ENCODE measurements around the gene FAM13B. TPM values are rescaled to one million over a fixed set of nuclear protein-coding genes. Genes with fewer than 3 reads are reported as not detected.
A peak's percentile ranks its signal among the peaks of the same experiment; 100 is the strongest.

FAM13B gene
- total and polyA plus RNA-seq, 10 of the 15 experiments (the other 5 are each of a cell fraction or from before 2014, with no cell fraction given) = 3.6 to 30.0 (median 20.3) TPM

GRCh38 chr5:138029944-138030343, 2.9 kb downstream of the FAM13B start (continued):
- TF ChIP-seq CUX1 (IDR thresholded peaks at IDR 0.05; ENCODE audit: insufficient replicate concordance, low read depth, low read length) = no peak

DNA sequence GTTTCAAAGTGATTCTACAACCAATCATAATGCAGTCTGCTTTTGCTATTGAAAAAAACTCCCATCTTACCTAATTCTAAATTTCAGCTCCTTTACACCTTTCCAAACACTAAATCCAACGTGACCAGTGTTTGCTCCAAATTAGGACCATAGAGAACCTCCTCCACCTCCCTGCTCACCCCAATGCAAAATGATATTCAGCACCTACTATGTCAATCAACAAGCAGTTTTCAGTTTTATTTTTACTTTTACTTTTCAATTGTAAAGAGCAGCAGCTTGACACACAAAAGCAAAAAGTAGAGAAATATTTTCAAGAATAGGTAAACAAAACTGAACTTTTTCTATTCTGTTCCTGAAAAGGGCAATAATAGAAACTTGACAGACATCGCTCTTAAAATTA, 3.4 kb downstream of the FAM13B start:
- DNase-seq (ENCODE audit: low read depth, low spot score) (no peak), FAIRE-seq (no peak), ATAC-seq (no peak)
- POLR2A ChIA-PET = interaction anchor here (0.5 to 3.1 kb wide), 12 partner anchors 11 to 392 kb away, joined by 3 to 10 read pairs (median 4); partner anchors contain the start of gene PKD2L2
- Histone ChIP-seq H3K9me3 (replicated peaks; ENCODE audit: control insufficient read depth, insufficient read depth, low read length) (peaks cover 6% of the 10 kb centered on the region; the same call in 2 of the 3 replicates), H3K27ac (ENCODE audit: control insufficient read depth, insufficient read depth) (peak overlapping the region; percentile 68), H3K4me1 (ENCODE audit: control insufficient read depth, insufficient read depth, low read length) (peaks cover 13% of the 10 kb centered on the region), H4K20me1 (ENCODE audit: control insufficient read depth, insufficient read depth) (no peaks in the 10 kb centered on the region), H2AFZ (ENCODE audit: control insufficient read depth, low read depth, low read length) (no peak overlapping the region), H3K27me3 (replicated peaks in 1 of 2; ENCODE audit: control insufficient read depth in 2 of 2, insufficient read depth in 2 of 2, low read length in 1 of 2) (no peaks in the 10 kb centered on the region), H3K4me2 (ENCODE audit: control insufficient read depth, insufficient read depth) (peak overlapping the region; percentile 95), H3K4me3 (peak overlapping the region; percentile 70), H3K9ac (ENCODE audit: control insufficient read depth, insufficient read depth, low read length) (peak overlapping the region; percentile 60), H3K79me2 (ENCODE audit: control insufficient read depth, insufficient read depth, low read length) (peaks cover 87% of the 10 kb centered on the region), H3K36me3 (ENCODE audit: control insufficient read depth in 2 of 2, insufficient read depth in 2 of 2, low read length in 1 of 2) (no peaks in the 10 kb centered on the region)
- in situ Hi-C loops (cut with MboI) (no loop called here), intact Hi-C loops (cut with micrococcal nuclease; ENCODE audit: unreplicated experiment) (no loop called here)
- TF ChIP-seq, protein P1, sequence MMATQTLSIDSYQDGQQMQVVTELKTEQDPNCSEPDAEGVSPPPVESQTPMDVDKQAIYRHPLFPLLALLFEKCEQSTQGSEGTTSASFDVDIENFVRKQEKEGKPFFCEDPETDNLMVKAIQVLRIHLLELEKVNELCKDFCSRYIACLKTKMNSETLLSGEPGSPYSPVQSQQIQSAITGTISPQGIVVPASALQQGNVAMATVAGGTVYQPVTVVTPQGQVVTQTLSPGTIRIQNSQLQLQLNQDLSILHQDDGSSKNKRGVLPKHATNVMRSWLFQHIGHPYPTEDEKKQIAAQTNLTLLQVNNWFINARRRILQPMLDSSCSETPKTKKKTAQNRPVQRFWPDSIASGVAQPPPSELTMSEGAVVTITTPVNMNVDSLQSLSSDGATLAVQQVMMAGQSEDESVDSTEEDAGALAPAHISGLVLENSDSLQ (IDR thresholded peaks at IDR 0.05) = peak; percentile 94
- TF ChIP-seq, protein P2, sequence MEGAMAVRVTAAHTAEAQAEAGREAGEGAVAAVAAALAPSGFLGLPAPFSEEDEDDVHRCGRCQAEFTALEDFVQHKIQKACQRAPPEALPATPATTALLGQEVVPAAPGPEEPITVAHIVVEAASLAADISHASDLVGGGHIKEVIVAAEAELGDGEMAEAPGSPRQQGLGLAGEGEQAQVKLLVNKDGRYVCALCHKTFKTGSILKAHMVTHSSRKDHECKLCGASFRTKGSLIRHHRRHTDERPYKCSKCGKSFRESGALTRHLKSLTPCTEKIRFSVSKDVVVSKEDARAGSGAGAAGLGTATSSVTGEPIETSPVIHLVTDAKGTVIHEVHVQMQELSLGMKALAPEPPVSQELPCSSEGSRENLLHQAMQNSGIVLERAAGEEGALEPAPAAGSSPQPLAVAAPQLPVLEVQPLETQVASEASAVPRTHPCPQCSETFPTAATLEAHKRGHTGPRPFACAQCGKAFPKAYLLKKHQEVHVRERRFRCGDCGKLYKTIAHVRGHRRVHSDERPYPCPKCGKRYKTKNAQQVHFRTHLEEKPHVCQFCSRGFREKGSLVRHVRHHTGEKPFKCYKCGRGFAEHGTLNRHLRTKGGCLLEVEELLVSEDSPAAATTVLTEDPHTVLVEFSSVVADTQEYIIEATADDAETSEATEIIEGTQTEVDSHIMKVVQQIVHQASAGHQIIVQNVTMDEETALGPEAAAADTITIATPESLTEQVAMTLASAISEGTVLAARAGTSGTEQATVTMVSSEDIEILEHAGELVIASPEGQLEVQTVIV (IDR thresholded peaks at IDR 0.05; ENCODE audit: borderline replicate concordance, partially characterized antibody) = no peak
- TF ChIP-seq PBX3 (IDR thresholded peaks at IDR 0.05; ENCODE audit: insufficient replicate concordance, low read depth, low read length) (peak; percentile 57), HDAC6 (IDR thresholded peaks at IDR 0.05; ENCODE audit: unreplicated experiment) (no peak)
- CTCF ChIA-PET = interaction anchor here (0.9 to 4.0 kb wide), 10 partner anchors 10 to 400 kb away, joined by 3 to 19 read pairs (median 4); partner anchors contain the start of genes HNRNPA0 and PKD2L2
- BruUV-seq (replicated peaks) = no TSS peak
- SMC1A ChIA-PET (ENCODE audit: uncharacterized antibody, unreplicated experiment) = interaction anchor here (0.7 to 5.7 kb wide), 12 partner anchors 9 to 278 kb away, joined by 3 to 32 read pairs (median 4); partner anchors contain the start of gene PKD2L2
- WGBS (ENCODE audit: insufficient coverage, insufficient replicate concordance, low lambda C conversion rate, missing lambda C conversion rate) = 3% methylated on average over 2 of the region's 2 CpGs
- RAD21 ChIA-PET (ENCODE audit: unreplicated experiment) = interaction anchor here (0.6 to 4.1 kb wide), 9 partner anchors 10 to 276 kb away, joined by 3 to 29 read pairs (median 4); partner anchors contain the start of genes HNRNPA0 and PKD2L2

All from GM12878 (cell line).